Measurements from ENCODE around the gene POLH. TPM values are rescaled to one million over a fixed set of nuclear protein-coding genes. Genes with fewer than 3 reads are reported as not detected.
A peak's percentile ranks its signal among the peaks of the same experiment; 100 is the strongest.
"Not testable (repeated sequence)": the region's sequence is repeated elsewhere in the genome, so short reads cannot be mapped to it uniquely, and the experiment has no call there.

The POLH gene
- total RNA-seq, 1 donor from 2014 or later: 12.9 TPM

- DNase-seq (ENCODE audit: low spot score): no peak
These were observed 55.1 kb downstream of the POLH start for GRCh38 chr6:43630980-43631619.

- not testable (repeated sequence) for DNase-seq (ENCODE audit: low spot score)
These were observed 57.0 kb downstream of the POLH start for GRCh38 chr6:43633002-43633401.

- no peak for DNase-seq (ENCODE audit: low spot score)
These were observed 58.8 kb downstream of the POLH start for GRCh38 chr6:43634702-43635303.

GRCh38 chr6:43635387-43636307, 59.7 kb downstream of the POLH start, which contains the start of gene MAD2L1BP:
TSS of gene MAD2L1BP (plus strand) at chr6:43635840. CDS start at chr6:43635876, 36 bp downstream.
- peak; percentile 83 for DNase-seq (ENCODE audit: low spot score)

GRCh38 chr6:43636308-43636659, 60.3 kb downstream of the POLH start:
- DNase-seq (ENCODE audit: low spot score): no peak

- DNase-seq (ENCODE audit: low spot score): no peak
These were observed 64.2 kb downstream of the POLH start for GRCh38 chr6:43639984-43640800.

- DNase-seq (ENCODE audit: low spot score): peak; percentile 49
These were observed 69.1 kb downstream of the POLH start, which contains the start of gene RSPH9 for GRCh38 chr6:43644940-43645612. TSS of gene RSPH9 (plus strand) at chr6:43645036. CDS start at chr6:43645099, 63 bp downstream.

GRCh38 chr6:43645613-43645964, 69.6 kb downstream of the POLH start:
- no peak for DNase-seq (ENCODE audit: low spot score)

- no peak for DNase-seq (ENCODE audit: low spot score)
These were observed 71.6 kb downstream of the POLH start for GRCh38 chr6:43647613-43648012.

GRCh38 chr6:43648248-43648647, 72.3 kb downstream of the POLH start:
- no peak for DNase-seq (ENCODE audit: low spot score)

- DNase-seq (ENCODE audit: low spot score): not testable (repeated sequence)
These were observed 76.8 kb downstream of the POLH start for GRCh38 chr6:43652822-43653221.

- DNase-seq (ENCODE audit: low spot score): no peak
These were observed 81.3 kb downstream of the POLH start for GRCh38 chr6:43657221-43657802.

- no peak for DNase-seq (ENCODE audit: low spot score)
These were observed 82.2 kb downstream of the POLH start for GRCh38 chr6:43658161-43658560.

GRCh38 chr6:43662948-43663347, 87.0 kb downstream of the POLH start:
- DNase-seq (ENCODE audit: low spot score): not testable (repeated sequence)

Other genes with a start within 250 kb of the POLH start
- gene ZNF318, start 206.5 kb upstream of the POLH start, total RNA-seq: 20.9 TPM
- gene ABCC10, start 148.6 kb upstream of the POLH start, total RNA-seq: 46.8 TPM
- gene DLK2, start 120.6 kb upstream of the POLH start, total RNA-seq: 0.37 TPM
- gene TJAP1, start 98.6 kb upstream of the POLH start, total RNA-seq: 41.0 TPM
- 7.0 TPM for gene LRRC73, start 65.8 kb upstream of the POLH start, total RNA-seq
- gene YIPF3, start 59.3 kb upstream of the POLH start, total RNA-seq: 155 TPM
- gene POLR1C, start 59.1 kb upstream of the POLH start, total RNA-seq: 33.8 TPM
- gene XPO5, start 147 bp upstream of the POLH start, total RNA-seq: 31.6 TPM
- gene GTPBP2, start 53.1 kb downstream of the POLH start, total RNA-seq: 74.2 TPM
- gene MAD2L1BP, start 59.7 kb downstream of the POLH start, total RNA-seq: 21.1 TPM
- 0.58 TPM for gene RSPH9, start 68.9 kb downstream of the POLH start, total RNA-seq
- gene MRPS18A, start 111.6 kb downstream of the POLH start, total RNA-seq: 44.3 TPM
- gene VEGFA, start 194.0 kb downstream of the POLH start, total RNA-seq: 420 TPM